ENCODE data around the gene TMEM139. TPM values are rescaled to one million over a fixed set of nuclear protein-coding genes. Genes with fewer than 3 reads are reported as not detected.

The TMEM139 gene
- polyA plus RNA-seq, 3 donors, result 0.55 TPM; not detected in 2

GRCh38 chr7:143252006-143252405 is 32.8 kb upstream of the TMEM139 start:
- Mint-ChIP-seq H3K27ac (peak overlapping the region in 1 of 7 donors; percentile 15), H3K36me3 (no peaks in the 10 kb centered on the region), H3K4me3 (no peak overlapping the region), H3K27me3 (ENCODE audit: low read depth in 3 of 3) (peaks cover 0 to 3% (median 0%) of the 10 kb centered on the region in 3 donors), H3K9me3 (peaks cover 0 to 11% (median 6%) of the 10 kb centered on the region in 7 donors), H3K4me1 (peaks cover 43% of the 10 kb centered on the region)
- no peak overlapping the region for H3K4me2 ChIP-seq (replicated peaks; ENCODE audit: extremely low read depth, low read length, poor library complexity, severe bottlenecking)
- H3K27ac ChIP-seq (ENCODE audit: low read depth in 1 of 2, low read length in 2 of 2), result no peak overlapping the region
- H3K4me3 ChIP-seq (replicated peaks in 1 of 3; ENCODE audit: low read depth in 2 of 3, low read length in 3 of 3), result no peak overlapping the region
- intact Hi-C loops (cut with micrococcal nuclease), result no loop called here
- no peaks in the 10 kb centered on the region for H3K79me2 ChIP-seq (ENCODE audit: insufficient read depth, low read length)
- WGBS (ENCODE audit: insufficient coverage), result no CpG with 5 or more reads among the region's 2 CpGs
- H3K9ac ChIP-seq (ENCODE audit: insufficient read depth, low read length, poor library complexity, severe bottlenecking), result no peak overlapping the region
- H2AFZ ChIP-seq (ENCODE audit: insufficient read depth, low read depth, low read length, poor library complexity, severe bottlenecking), result no peak overlapping the region
- H4K20me1 ChIP-seq (ENCODE audit: insufficient read depth, low read length), result no peaks in the 10 kb centered on the region
- peaks cover 0 to 3% of the 10 kb centered on the region in 2 donors for H3K9me3 ChIP-seq (replicated peaks in 1 of 2; ENCODE audit: control insufficient read depth in 1 of 2, insufficient read depth in 1 of 2, low read length in 2 of 2)
- no peak for DNase-seq
- H3K4me1 ChIP-seq (ENCODE audit: control insufficient read depth in 1 of 2, insufficient read depth in 2 of 2, low read length in 2 of 2), result peaks cover 25 to 48% of the 10 kb centered on the region in 2 donors
- TF ChIP-seq CTCF (IDR thresholded peaks at IDR 0.05), result no peak
- H3K36me3 ChIP-seq (replicated peaks in 1 of 2; ENCODE audit: control insufficient read depth in 1 of 2, insufficient read depth in 2 of 2, low read length in 2 of 2), result no peaks in the 10 kb centered on the region
- no peaks in the 10 kb centered on the region for H3K27me3 ChIP-seq (ENCODE audit: control insufficient read depth in 2 of 2, insufficient read depth in 2 of 2, low read length in 2 of 2)

- peaks cover 8 to 23% of the 10 kb centered on the region in 2 donors for H3K4me1 ChIP-seq (ENCODE audit: control insufficient read depth in 1 of 2, insufficient read depth in 2 of 2, low read length in 2 of 2)
- no peak for TF ChIP-seq CTCF (IDR thresholded peaks at IDR 0.05)
- H3K27me3 ChIP-seq (ENCODE audit: control insufficient read depth in 2 of 2, insufficient read depth in 2 of 2, low read length in 2 of 2), result no peaks in the 10 kb centered on the region
- H3K27me3 Mint-ChIP-seq (ENCODE audit: low read depth in 3 of 3), result peaks cover 0 to 3% (median 0%) of the 10 kb centered on the region in 3 donors
- no peak overlapping the region for H3K4me2 ChIP-seq (replicated peaks; ENCODE audit: extremely low read depth, low read length, poor library complexity, severe bottlenecking)
- peaks cover 0 to 11% (median 5%) of the 10 kb centered on the region in 7 donors for H3K9me3 Mint-ChIP-seq
- intact Hi-C loops (cut with micrococcal nuclease), result no loop called here
- DNase-seq, result no peak
- H3K4me3 ChIP-seq (replicated peaks in 1 of 3; ENCODE audit: low read depth in 2 of 3, low read length in 3 of 3), result no peak overlapping the region
- H3K27ac ChIP-seq (ENCODE audit: low read depth in 1 of 2, low read length in 2 of 2), result no peak overlapping the region
- WGBS (ENCODE audit: insufficient coverage), result no CpG with 5 or more reads among the region's 3 CpGs
- H3K79me2 ChIP-seq (ENCODE audit: insufficient read depth, low read length), result no peaks in the 10 kb centered on the region
- peaks cover 0 to 3% of the 10 kb centered on the region in 2 donors for H3K9me3 ChIP-seq (replicated peaks in 1 of 2; ENCODE audit: control insufficient read depth in 1 of 2, insufficient read depth in 1 of 2, low read length in 2 of 2)
- no peaks in the 10 kb centered on the region for H3K36me3 Mint-ChIP-seq
- H2AFZ ChIP-seq (ENCODE audit: insufficient read depth, low read depth, low read length, poor library complexity, severe bottlenecking), result no peak overlapping the region
- no peak overlapping the region for H3K9ac ChIP-seq (ENCODE audit: insufficient read depth, low read length, poor library complexity, severe bottlenecking)
- H3K4me3 Mint-ChIP-seq, result no peak overlapping the region
- H3K4me1 Mint-ChIP-seq, result peaks cover 24% of the 10 kb centered on the region
- no peak overlapping the region for H3K27ac Mint-ChIP-seq
- H3K36me3 ChIP-seq (replicated peaks in 1 of 2; ENCODE audit: control insufficient read depth in 1 of 2, insufficient read depth in 2 of 2, low read length in 2 of 2), result no peaks in the 10 kb centered on the region
- no peaks in the 10 kb centered on the region for H4K20me1 ChIP-seq (ENCODE audit: insufficient read depth, low read length)
Observed at GRCh38 chr7:143255564-143255963, 29.2 kb upstream of the TMEM139 start.
